Common myeloid progenitor, CD34-positive (primary cell): ENCODE results near the gene CENPE.

Experiments used
- CTCF ChIA-PET: fragments of 350-600 bp; sonication (Branson Sonifier 250); formaldehyde crosslinking; loops from one replicate; lab custom pipeline; 2021; ENCODE audit warnings: antibody characterized with exemption; lab: Charles Lee
- POLR2A ChIA-PET: fragments of 350-600 bp; sonication (Branson Sonifier 250); formaldehyde crosslinking; loops from one replicate; lab custom pipeline; 2021; ENCODE audit warnings: antibody characterized with exemption; lab: Charles Lee
- DNase-seq, 3 donors: peaks; one replicate each; pipeline versions ENCODE4 v3.0.0 to v3.0.0-alpha.2; 2013
- H3K27ac ChIP-seq, 2 experiments: 1 replicate in 1 of 2; 2 replicates in 1 of 2; pipeline ENCODE4 v1.7.0; 2013; ENCODE audit warnings: inconsistent platforms in 2 of 2, low read length in 2 of 2, mild to moderate bottlenecking in 2 of 2, low read depth in 1 of 2, moderate library complexity in 1 of 2; ENCODE audit not compliant: severe bottlenecking in 2 of 2, insufficient read depth in 1 of 2, poor library complexity in 1 of 2
- H3K27me3 ChIP-seq, 5 experiments: replicated peaks in 2 of 5; 1 replicate in 3 of 5; 2 replicates in 2 of 5; pipeline versions ENCODE4 v1.6.1 to v1.7.0; 2013; ENCODE audit warnings: low read length in 4 of 5, mild to moderate bottlenecking in 2 of 5, moderate library complexity in 2 of 5, inconsistent platforms in 1 of 5; ENCODE audit not compliant: insufficient read depth in 5 of 5, control insufficient read depth in 4 of 5
- H3K36me3 ChIP-seq, 4 experiments: 1 replicate in 2 of 4; 2 replicates in 2 of 4; pipeline versions ENCODE4 v1.6.1 to v1.7.0; 2013; ENCODE audit warnings: low read length in 3 of 4, control low read depth in 1 of 4, mild to moderate bottlenecking in 1 of 4; ENCODE audit not compliant: control insufficient read depth in 4 of 4, insufficient read depth in 4 of 4
- H3K4me1 ChIP-seq, 4 experiments: 1 replicate in 3 of 4; 2 replicates in 1 of 4; pipeline versions ENCODE4 v1.6.1 to v1.7.1; 2013; ENCODE audit warnings: low read length in 3 of 4, mild to moderate bottlenecking in 3 of 4, control low read depth in 1 of 4, inconsistent platforms in 1 of 4, moderate library complexity in 1 of 4; ENCODE audit not compliant: control insufficient read depth in 4 of 4, insufficient read depth in 4 of 4; ENCODE audit errors: control extremely low read depth in 1 of 4
- H3K4me3 ChIP-seq, 7 experiments: 1 replicate in 4 of 7; 2 replicates in 3 of 7; pipeline versions ENCODE4 v1.5.1 to v1.7.0; 2013; ENCODE audit warnings: mild to moderate bottlenecking in 7 of 7, low read length in 6 of 7, moderate library complexity in 6 of 7, inconsistent platforms in 2 of 7, low read depth in 2 of 7, control low read depth in 1 of 7; ENCODE audit not compliant: insufficient read depth in 4 of 7, control insufficient read depth in 1 of 7; ENCODE audit errors: extremely low read depth in 1 of 7
- H3K9me3 ChIP-seq, 5 experiments: 1 replicate in 4 of 5; 2 replicates in 1 of 5; pipeline versions ENCODE4 v1.6.1 to v1.7.1; 2013; ENCODE audit warnings: low read length in 4 of 5, mild to moderate bottlenecking in 2 of 5, inconsistent platforms in 1 of 5, low read depth in 1 of 5, moderate library complexity in 1 of 5; ENCODE audit not compliant: control insufficient read depth in 4 of 5, insufficient read depth in 2 of 5; ENCODE audit errors: control extremely low read depth in 1 of 5
- WGBS: methylation state at CpG from one replicate; pipeline ENCODE4 v1.1.5; 2013; ENCODE audit not compliant: insufficient coverage; 5-methylcytosine and 5-hydroxymethylcytosine counted together

CENPE gene

DNA sequence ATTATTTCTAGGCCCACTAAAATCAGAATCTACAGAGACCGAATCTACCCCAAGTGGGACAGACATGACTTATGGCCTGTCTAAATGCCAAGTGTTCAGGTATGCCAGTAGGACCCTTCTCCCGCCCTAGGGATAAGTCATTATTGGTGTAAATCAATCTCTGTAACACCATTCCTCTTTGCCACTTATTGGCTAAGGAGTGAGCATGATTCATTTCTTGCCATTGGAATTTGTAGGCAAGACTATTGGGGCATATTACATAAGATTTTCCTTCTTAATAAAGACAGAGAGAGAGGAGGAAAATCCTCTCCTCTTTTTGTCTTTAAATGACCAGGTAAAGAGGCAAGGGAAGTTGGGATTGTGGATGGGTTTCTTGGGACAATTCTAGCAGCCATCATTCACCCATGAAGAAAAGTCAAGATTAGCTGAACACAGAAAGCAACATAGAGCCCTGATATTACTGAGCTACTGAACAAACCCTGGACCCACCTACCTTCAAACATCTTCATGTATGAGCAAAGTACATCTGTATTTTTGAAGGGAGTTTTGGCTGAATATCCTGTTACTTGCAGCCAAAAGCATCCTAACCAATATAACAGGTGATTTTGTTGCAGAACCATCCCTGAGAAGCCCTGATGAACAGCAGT, 124.2 kb downstream of the CENPE start:
- H3K4me3 ChIP-seq, result no peak overlapping the region
- peaks cover 0 to 38% (median 22%) of the 10 kb centered on the region in 4 experiments for H3K4me1 ChIP-seq
- POLR2A ChIA-PET, result no interaction called here
- CTCF ChIA-PET, result interaction anchor here (2.2 kb wide), 1 partner anchor 30 kb away, joined by 7 read pairs; no protein-coding TSS in a partner anchor
- no peaks in the 10 kb centered on the region for H3K27me3 ChIP-seq
- no peak overlapping the region for H3K27ac ChIP-seq
- DNase-seq, result no peak
- H3K9me3 ChIP-seq, result no peaks in the 10 kb centered on the region
- WGBS, result no CpG with 5 or more reads among the region's 2 CpGs
- H3K36me3 ChIP-seq, result peaks cover 0 to 14% (median 1%) of the 10 kb centered on the region in 4 experiments

DNA sequence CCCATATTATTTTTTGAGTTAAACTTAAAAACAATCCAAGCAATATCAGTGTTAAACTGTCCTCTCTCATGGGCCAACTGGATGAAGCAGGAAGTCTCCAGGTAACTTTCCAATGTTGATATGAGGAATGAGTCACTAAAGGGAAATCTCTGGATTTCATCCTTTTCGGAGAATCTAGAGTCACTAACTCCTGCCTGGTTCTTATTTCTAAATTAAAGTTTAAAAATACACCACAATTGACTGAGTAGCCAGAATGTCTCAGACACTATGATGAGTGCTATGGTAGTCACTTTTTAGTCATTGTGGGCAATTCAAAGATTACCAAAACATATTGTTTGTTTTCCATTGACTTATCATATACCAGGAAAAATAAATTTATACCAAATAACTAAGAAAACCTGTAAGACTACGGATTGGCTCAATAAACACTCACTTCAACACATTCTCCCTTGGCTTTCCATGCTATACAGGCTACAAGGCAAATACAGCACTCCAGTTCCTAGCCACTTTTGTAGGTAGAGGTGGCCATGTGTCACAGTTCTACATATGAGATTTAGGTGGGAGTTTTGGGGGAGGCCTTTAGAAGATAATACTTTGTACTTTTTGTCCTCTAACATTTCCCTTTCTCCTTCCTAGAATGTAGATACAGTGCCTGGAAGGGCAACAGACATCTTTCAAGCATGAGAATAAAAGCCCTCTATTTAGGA, 130.1 kb downstream of the CENPE start:
- CTCF ChIA-PET, result no interaction called here
- Histone ChIP-seq H3K27ac (no peak overlapping the region), H3K4me1 (no peaks in the 10 kb centered on the region), H3K27me3 (no peaks in the 10 kb centered on the region), H3K9me3 (no peaks in the 10 kb centered on the region), H3K4me3 (no peak overlapping the region), H3K36me3 (peaks cover 2 to 35% (median 11%) of the 10 kb centered on the region in 4 experiments)
- WGBS, result no CpG with 5 or more reads among the region's 2 CpGs
- no peak for DNase-seq
- POLR2A ChIA-PET, result no interaction called here

DNA sequence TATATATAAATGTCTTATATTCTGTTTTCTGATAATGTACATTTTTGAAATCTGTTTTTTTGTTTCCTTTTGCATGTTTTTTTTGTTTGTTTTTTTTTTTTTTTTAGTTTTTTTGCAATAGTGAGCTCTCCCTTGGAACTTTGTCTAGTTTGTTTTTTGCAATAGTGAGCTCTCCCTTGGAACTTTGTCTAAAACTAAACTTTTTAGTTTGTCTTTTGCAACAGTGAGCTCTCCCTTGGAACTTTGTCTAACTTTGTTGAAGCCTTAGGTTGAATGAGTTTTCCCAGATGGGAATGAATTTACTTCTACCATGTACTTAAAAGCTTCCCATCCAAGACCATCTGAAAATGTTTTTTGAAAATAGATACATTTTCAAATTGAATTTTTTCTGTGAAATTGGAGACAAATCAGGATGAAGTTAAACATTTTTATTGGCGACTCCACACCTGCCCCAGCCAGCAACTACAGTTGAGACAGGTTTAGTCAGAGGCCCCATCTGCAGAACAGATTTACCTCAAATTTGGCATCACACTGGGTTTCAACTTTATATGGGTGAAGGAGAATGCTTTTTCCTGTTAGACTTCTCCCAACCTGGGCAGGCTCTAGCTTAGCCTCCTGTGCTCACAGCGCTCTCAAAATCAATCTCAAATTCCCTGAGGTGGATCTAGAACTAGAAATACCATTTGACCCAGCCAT, 137.5 kb downstream of the CENPE start:
- POLR2A ChIA-PET, result no interaction called here
- H3K27me3 ChIP-seq, result no peaks in the 10 kb centered on the region
- CTCF ChIA-PET, result interaction anchor here (1.0 kb wide), 1 partner anchor 19 kb away, joined by 3 read pairs; no protein-coding TSS in a partner anchor
- no peaks in the 10 kb centered on the region for H3K9me3 ChIP-seq
- peaks cover 5 to 38% (median 7%) of the 10 kb centered on the region in 4 experiments for H3K36me3 ChIP-seq
- H3K4me3 ChIP-seq, result no peak overlapping the region
- 85% methylated on average over 2 of the region's 2 CpGs for WGBS
- H3K4me1 ChIP-seq, result no peaks in the 10 kb centered on the region
- H3K27ac ChIP-seq, result no peak overlapping the region
- DNase-seq, result no peak
